T-helper 22 cell (primary cell): ENCODE data around the gene LMNA.
"Not testable (repeated sequence)": the region's sequence is repeated elsewhere in the genome, so short reads cannot be mapped to it uniquely, and the experiment has no call there.

Source experiments
- DNase-seq: peaks from one replicate; pipeline ENCODE4 v3.0.0-alpha.2; 2020; ENCODE audit warnings: low read depth

LMNA gene

DNA sequence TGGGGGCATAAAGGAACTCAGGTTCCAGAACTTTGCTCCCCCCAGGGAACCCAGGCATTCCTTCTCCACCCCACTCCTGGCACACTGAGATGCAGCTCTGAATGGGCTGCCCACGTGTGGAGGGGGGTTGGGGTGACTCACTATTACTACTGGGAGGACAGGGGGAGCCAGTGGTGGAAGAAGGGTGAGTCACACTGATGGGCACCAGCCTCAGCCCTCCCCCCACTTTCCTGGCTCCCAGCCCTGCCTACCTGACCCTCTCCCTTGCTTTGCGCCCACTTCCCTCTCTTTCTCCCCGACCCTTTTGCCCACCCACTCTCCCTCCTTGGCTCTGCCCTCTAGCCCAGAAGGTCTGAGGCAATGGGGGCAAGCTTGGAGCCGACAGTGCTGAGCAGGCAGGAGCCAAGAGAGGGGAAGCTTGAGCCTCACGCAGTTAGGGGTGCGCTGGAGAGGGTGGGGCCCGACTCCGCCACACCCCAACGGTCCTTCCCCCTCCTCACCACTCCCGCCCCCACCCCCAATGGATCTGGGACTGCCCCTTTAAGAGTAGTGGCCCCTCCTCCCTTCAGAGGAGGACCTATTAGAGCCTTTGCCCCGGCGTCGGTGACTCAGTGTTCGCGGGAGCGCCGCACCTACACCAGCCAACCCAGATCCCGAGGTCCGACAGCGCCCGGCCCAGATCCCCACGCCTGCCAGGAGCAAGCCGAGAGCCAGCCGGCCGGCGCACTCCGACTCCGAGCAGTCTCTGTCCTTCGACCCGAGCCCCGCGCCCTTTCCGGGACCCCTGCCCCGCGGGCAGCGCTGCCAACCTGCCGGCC is at the start of gene LMNA:
Gene LMNA, plus strand, starts transcription at position 611 of the 818 bp plus-strand sequence. CDS start 208 bp downstream, outside the sequence.
- DNase-seq: peak; percentile 89

GRCh38 chr1:156065212-156065611 is 49.3 kb upstream of the LMNA start:
- DNase-seq: no peak

- no peak for DNase-seq
Observed at GRCh38 chr1:156065871-156066270, 48.6 kb upstream of the LMNA start.

DNA sequence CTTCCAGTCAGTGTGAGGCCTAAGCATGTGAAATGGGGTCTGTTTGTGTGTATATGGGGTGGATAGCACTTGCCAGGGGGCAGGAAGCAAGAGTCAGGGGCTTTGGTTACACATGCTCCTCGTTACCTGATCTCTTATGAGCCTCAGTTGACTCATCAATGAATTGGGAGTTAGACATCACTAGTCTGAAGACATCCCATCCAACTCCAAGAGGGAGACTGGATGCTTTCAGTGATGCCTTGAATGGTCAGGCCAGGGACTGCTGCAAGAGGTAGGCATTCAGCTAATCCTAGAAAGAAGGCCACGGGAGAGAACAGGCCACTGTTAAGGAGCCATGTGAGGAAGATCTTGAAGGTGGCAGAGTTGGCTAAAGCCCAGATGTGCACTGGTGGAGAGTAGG is 47.2 kb upstream of the LMNA start:
- DNase-seq: no peak

- DNase-seq: no peak
Observed at GRCh38 chr1:156069490-156070455, 44.7 kb upstream of the LMNA start.

DNA sequence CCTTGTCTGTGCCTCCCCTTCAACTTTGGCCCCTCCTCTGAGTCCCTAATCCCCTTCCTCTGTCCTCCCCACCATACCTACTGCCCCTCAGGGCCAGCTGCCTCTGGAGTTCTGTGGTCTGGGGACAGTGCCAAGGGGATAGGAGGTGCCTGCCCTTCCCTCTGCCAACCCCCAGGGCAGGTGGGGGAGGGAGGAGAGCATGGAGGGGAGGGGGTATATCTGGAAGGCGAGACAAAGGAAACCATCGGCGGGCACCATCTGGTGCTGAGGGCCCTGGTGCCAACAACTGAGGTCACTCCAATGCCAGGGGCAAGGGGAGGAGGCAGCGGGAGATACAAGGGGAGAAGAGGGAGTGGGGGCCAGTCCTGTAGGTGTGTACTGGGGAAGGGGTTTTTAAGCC is 44.0 kb upstream of the LMNA start:
- no peak for DNase-seq

DNA sequence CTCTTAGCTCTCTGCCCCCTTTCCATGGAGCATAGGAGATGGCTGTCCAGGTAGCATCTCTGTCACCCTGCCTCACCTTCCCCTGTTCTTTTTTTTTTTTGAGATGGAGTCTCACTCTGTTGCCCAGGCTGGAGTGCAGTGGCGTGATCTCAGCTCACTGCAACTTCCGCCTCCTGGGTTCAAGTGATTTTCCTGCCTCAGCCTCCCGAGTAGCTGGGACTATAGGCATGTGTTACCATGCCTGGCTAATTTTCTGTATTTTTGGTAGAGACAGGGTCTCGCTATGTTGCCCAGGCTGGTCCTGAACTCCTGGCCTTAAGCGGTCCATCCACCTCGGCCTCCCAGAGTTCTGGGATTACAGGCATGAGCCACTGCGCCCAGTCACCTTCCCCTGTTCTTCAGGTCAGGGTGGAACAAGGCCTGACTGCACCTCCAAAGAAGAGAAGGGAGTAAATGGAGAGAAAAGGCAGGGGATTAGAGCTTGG is 43.1 kb upstream of the LMNA start:
- DNase-seq: not testable (repeated sequence)

DNA sequence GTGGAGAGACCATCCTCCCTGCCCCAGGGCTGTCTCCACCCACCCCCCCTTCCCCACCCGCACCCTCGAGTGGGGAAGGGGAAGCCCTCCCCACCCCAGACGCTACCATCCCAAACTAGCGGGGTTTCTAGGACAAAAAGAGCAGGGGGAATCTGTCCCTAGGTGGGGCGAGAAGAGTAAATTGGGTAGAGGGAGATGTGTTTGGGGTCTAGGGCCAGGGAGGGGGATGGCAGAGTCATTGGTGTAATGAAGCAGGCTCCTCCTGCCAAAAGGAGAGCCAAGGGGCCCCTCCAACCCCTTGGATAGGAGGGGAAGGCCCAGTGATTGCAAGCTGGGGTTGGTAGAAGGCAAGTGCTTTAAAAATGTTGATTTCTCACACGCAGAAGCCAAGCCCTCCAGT is 42.3 kb upstream of the LMNA start:
- DNase-seq: no peak

DNA sequence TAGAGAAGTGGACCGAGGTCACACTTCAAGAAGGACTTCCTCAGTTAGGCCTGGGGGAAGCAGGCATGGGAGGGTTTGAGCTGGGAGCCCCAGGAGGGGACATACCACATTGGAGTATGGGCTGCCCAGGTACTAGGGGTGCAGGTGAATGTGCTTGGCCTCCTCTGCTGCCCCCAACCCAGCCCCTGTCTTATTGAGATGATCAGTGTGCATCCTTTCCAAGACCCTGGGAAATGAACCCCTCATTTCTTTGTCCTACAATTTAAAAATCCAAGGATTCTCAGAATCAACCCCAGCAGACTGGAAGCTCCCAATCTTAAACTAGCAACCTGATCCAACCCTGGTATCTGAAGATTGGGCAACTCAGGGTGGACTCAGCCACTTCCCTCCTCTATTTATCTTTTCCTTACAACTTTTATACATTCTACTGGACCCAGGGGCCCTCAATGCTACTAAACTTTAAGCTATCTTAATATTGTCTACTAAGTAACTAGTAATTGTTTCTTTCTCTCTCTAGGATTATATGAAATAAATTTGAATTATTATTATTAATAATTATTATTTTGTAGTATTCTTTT is 41.3 kb upstream of the LMNA start:
- no peak for DNase-seq

DNA sequence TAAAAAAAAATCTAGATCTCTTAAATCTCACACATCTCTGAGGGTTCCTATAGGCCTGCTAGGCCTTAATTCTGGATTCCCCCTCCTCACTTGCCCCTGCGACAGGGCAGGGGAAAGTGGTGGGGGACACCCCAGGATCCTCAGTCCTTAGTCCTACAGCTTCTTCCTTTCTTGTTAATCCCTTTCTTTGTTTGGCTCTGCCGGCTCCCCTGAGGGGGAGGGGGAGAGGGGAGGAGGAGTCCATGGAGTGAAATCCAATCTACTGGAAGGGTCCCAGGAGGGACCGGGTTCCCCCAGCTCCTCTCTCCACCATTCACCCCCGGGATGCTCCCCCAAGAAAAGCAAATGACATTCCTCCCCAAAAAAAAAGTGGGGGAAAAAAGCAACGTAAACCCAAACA is 40.8 kb upstream of the LMNA start:
- DNase-seq: no peak

DNA sequence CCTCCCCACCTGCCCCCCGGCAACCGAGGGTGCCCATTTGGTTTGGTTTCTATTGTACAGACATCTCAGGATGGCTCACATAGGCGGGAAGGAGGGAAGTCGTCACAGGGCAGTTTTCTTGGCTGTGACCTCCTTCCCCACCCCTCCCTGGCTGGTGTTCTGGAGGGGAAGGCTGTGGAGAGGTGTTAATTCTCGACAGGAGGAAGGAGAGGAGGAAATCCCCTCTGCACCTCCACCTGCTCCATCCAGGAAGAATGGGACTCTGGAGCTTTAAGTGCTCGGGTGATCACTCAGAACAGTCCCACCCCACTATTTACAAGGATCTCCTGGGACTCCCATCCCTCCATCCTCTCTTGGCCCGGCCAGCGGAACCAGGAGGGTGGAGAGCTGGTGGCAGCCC is 39.9 kb upstream of the LMNA start:
- no peak for DNase-seq

GRCh38 chr1:156075162-156075561 is 39.3 kb upstream of the LMNA start:
- DNase-seq: no peak

- DNase-seq: no peak
Observed at GRCh38 chr1:156075775-156076204, 38.7 kb upstream of the LMNA start.

- no peak for DNase-seq
Observed at GRCh38 chr1:156076609-156077429, 37.7 kb upstream of the LMNA start.

GRCh38 chr1:156077430-156077760 is 37.1 kb upstream of the LMNA start:
- no peak for DNase-seq

DNA sequence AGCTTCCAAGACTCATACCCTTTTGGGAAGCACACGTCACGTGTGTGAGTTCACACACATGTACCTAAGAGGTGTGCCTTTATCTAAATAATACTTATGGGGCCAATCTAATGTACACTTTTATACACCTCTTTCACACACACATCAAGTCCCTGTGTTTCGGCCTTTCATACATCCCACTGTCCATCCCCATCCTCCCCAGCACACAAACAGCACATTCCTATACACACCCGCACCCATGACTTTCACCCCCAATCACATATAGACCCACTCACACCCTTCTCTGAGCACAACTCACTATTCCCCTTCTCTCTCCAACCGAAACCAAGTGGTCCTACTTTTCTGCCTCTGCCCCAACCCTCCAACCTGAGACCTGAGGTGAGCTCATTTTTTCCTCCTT is 35.8 kb upstream of the LMNA start:
- no peak for DNase-seq

GRCh38 chr1:156079762-156080161 is 34.7 kb upstream of the LMNA start:
- DNase-seq: no peak

GRCh38 chr1:156080241-156080862 is 34.2 kb upstream of the LMNA start:
- DNase-seq: no peak

DNA sequence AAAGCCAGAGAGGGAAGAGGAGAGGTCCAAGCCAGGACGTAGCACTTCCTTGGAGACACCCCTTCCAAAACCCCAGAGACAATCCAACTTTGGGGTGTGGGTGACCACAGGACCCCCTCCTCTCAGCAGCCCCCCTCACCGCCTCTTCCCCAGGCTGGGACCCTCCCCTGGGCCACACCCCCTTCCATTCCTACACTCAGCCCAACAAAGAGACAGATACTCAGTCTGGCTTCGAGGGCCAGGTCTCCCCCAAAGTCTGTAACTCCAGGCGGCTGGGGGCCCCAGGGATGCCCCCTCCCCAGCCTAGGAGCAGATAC is 33.7 kb upstream of the LMNA start:
- no peak for DNase-seq

GRCh38 chr1:156081180-156081916 is 33.2 kb upstream of the LMNA start:
- DNase-seq: no peak

- DNase-seq: no peak
Observed at GRCh38 chr1:156081917-156082308, 32.6 kb upstream of the LMNA start.
